ENCODE results near the gene GCGR.

The GCGR gene

GRCh38 chr17:81807210-81807719, 3.3 kb downstream of the GCGR start:
- Histone ChIP-seq H3K9me3 (peaks cover 3% of the 10 kb centered on the region; the same call in 1 of the 2 replicates), H3K4me1 (peaks cover 2% of the 10 kb centered on the region; the same call in 1 of the 2 replicates)
- no peak for TF ChIP-seq CTCF (IDR thresholded peaks at IDR 0.05; ENCODE audit: low read depth, low read length)

GRCh38 chr17:81807839-81808238, 3.9 kb downstream of the GCGR start:
- peaks cover 55% of the 10 kb centered on the region for H3K27me3 ChIP-seq
- peaks cover 5% of the 10 kb centered on the region; the same call in 1 of the 2 replicates for H3K4me1 ChIP-seq
- no peaks in the 10 kb centered on the region for H3K36me3 ChIP-seq
- no peak for TF ChIP-seq CTCF (IDR thresholded peaks at IDR 0.05; ENCODE audit: low read depth, low read length)
- H3K9me3 ChIP-seq: peaks cover 3% of the 10 kb centered on the region; the same call in 1 of the 2 replicates
- no peak for DNase-seq
- no peak overlapping the region for H3K4me3 ChIP-seq (ENCODE audit: low read depth, low read length)

More at GRCh38 chr17:81807210-81807719, 3.3 kb downstream of the GCGR start:
- no peaks in the 10 kb centered on the region for H3K36me3 ChIP-seq
- no peak for DNase-seq
- H3K4me3 ChIP-seq (ENCODE audit: low read depth, low read length): no peak overlapping the region
- H3K27me3 ChIP-seq: peaks cover 61% of the 10 kb centered on the region

- DNase-seq: no peak
- Histone ChIP-seq H3K27me3 (peaks cover 44% of the 10 kb centered on the region), H3K9me3 (peaks cover 3% of the 10 kb centered on the region; the same call in 1 of the 2 replicates), H3K4me3 (ENCODE audit: low read depth, low read length) (no peak overlapping the region), H3K4me1 (peaks cover 5% of the 10 kb centered on the region; the same call in 1 of the 2 replicates), H3K36me3 (no peaks in the 10 kb centered on the region)
- TF ChIP-seq CTCF (IDR thresholded peaks at IDR 0.05; ENCODE audit: low read depth, low read length): no peak
Observed at GRCh38 chr17:81808778-81809555, 5.0 kb downstream of the GCGR start.

GRCh38 chr17:81809556-81809998, 5.6 kb downstream of the GCGR start:
- H3K4me3 ChIP-seq (ENCODE audit: low read depth, low read length): no peak overlapping the region
- H3K4me1 ChIP-seq: peaks cover 5% of the 10 kb centered on the region; the same call in 1 of the 2 replicates
- TF ChIP-seq CTCF (IDR thresholded peaks at IDR 0.05; ENCODE audit: low read depth, low read length): no peak
- peaks cover 3% of the 10 kb centered on the region; the same call in 1 of the 2 replicates for H3K9me3 ChIP-seq
- no peak for DNase-seq
- H3K27me3 ChIP-seq: peaks cover 38% of the 10 kb centered on the region
- H3K36me3 ChIP-seq: no peaks in the 10 kb centered on the region

GRCh38 chr17:81810476-81810875, 6.5 kb downstream of the GCGR start:
- Histone ChIP-seq H3K27me3 (peaks cover 31% of the 10 kb centered on the region), H3K4me1 (peaks cover 13% of the 10 kb centered on the region), H3K4me3 (ENCODE audit: low read depth, low read length) (no peak overlapping the region), H3K36me3 (no peaks in the 10 kb centered on the region), H3K9me3 (peaks cover 3% of the 10 kb centered on the region; the same call in 1 of the 2 replicates)
- DNase-seq: no peak
- no peak for TF ChIP-seq CTCF (IDR thresholded peaks at IDR 0.05; ENCODE audit: low read depth, low read length)
